ENCODE measurements around the gene TNFRSF12A.

The TNFRSF12A gene

DNA sequence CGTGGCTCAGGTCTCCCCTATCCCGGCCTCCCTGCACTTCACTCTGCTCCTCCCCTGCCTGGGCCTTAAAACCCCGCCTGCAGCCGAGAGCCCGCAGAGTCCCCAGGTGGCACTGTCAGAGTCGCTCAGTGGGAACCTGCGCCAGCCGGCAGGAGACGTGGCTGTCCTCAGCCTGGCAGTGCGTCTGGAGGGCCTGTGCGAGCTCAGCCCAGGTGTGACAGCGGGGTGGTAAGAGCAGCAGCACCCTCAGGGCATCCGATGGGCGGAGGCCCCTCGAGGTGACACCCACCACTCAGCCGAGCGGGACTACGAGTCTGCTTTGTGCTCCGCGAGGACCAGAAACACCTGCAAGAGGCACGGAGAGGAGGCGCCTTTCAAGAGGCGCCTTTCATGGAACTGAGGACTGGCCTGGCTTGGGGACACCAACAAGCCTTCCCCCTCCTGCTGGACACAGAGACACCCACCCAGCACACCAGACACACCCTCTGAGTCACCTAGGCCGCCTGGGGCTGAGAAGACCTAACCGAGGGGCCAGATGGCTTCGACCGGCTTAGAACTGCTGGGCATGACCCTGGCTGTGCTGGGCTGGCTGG lies 7.2 kb upstream of the TNFRSF12A start, which contains the start of gene CLDN9:
CLDN9 (plus strand) TSS at position 96 of the 593 bp plus-strand sequence; CDS start at position 536, 440 bp downstream.
- DNase-seq: no peak

DNA sequence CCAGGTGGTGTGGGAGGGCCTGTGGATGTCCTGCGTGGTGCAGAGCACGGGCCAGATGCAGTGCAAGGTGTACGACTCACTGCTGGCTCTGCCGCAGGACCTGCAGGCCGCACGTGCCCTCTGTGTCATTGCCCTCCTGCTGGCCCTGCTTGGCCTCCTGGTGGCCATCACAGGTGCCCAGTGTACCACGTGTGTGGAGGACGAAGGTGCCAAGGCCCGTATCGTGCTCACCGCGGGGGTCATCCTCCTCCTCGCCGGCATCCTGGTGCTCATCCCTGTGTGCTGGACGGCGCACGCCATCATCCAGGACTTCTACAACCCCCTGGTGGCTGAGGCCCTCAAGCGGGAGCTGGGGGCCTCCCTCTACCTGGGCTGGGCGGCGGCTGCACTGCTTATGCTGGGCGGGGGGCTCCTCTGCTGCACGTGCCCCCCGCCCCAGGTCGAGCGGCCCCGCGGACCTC lies 6.6 kb upstream of the TNFRSF12A start:
- DNase-seq: no peak

DNA sequence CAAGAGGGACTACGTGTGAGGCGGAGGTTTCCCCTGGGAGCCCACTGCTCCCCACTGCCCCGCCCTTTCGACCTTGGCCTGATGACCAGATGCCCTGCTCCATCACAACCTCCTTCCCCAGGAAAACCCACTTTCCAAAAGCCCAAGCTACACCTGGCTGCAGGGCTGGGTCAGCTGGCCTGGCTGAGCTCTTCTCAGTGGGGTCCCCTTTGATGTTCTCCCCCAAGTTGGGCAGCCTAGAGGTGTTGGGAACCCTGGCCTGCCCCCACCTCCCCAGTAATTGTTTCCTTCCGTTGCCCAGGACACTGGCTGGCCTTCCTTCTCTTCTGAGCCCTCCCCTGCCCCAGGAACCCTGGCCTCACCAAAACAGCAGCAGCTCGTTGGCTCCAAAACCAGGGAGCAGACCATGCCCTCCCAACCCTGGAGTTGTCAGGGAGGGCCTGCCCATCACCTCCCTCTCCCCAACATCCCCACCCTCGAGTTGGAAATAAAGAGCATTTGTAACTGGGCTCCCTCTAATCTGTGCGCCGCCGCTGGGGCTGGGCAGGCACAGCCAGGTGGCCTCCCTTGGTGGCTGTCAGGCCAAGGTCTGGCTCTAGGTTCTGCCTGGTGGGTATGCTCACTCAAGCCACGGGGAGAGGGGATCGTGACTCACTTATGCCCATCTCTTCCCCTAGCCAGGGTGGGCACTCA lies 6.0 kb upstream of the TNFRSF12A start:
- DNase-seq: no peak

DNA sequence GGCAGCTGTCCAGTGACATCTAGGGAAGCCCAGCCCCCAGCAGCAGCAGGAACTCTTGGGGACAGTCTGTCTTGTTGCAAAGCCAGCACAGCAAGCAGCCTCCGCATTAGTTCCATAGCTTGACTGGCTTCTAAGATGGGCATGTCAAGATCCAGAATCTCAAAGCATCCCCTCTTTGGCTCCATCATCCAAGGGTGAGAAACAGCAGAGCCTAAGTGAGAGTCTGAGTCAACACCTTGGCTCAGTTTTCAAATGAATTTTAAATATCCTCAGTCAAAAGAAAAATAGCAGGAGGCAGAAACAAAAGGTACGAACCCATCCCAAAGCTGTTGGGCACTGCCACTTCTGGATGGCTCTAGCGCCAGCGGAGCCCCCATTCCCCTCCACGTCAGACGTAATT lies 5.2 kb upstream of the TNFRSF12A start:
- no peak for DNase-seq

DNA sequence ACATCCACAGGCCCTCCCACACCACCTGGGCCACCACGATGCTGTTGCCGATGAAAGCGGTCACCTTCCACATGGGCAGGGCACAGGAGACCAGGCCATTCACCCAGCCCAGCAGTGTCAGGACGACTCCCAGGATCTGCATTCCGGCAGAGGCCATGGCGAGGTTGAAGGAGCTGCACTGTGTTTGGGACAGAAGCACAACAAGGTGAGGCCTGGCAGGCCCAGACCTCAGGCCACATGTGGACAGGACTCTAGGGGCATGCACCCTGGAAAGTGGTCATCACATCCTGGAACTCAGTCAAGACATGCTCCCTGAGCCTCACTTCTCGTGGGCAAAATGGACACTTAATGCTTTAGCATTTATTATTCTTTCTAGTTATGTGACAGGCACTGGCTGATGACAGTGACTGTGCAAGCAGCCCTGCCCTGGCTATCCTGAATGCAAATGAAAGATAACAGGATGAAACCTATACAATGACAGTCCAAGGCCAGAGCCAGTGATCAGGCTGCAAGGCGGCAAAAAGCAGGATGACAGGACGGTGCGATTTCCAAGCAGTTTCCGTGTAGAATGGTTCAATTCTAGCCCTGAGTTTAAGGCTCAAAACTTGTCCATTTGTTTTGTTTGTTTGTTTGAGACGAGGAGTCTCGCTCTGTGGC lies 4.2 kb upstream of the TNFRSF12A start:
- DNase-seq: no peak

DNA sequence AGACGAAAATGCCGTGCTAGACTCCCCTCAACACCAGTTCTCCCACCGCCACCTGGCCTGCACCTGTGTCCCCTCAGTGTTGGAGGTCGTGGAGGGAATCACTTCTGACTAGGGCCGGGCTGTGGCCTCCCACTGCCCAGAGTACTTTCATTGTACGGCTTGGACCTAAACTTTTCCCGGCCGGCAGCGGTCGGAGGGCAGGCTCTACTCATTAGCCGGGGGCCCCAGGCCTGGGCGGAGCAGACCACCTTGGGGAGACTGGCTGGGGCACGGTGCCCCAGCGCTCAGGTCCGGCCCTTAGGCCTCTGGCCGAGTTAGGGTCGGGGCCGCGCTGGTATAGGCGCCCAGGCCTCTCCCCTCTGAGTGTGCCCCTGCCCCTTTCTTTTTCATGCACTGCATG lies 2.8 kb upstream of the TNFRSF12A start:
- DNase-seq: no peak

DNA sequence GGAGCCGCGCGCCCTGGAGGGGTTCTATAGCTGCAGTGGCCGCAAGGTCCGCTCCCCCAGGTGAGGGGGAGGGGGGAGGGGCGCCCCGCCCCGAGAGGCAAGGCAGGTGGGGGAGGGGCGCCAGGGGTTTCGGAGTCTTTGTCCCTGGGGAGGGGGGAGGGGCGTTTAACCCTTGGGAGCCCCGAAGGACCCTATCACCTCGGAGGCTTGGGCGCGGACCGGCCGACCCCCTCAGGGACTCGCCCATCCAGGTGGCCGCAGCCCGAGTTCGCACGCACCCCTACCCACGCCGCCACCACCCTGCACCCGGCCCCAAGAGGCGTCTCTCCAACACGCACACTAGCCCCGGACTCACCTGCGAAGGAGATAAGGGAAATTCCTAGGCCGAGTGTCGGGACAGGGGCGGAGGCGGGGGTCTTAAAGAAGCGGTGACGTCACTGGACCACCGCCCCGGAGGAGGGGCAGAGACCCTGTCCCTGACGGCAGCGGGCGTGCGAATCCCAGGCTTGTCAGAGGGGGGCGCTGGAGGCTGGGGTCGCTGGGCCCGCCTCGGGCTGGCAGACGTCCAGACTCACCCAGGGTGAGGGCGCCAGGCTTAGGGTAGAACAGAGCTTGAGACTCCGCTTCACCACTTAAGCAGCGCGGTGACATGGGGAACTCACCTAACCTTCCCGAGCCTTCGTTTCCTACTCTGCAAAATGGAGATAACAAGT lies 2.2 kb upstream of the TNFRSF12A start, which contains the start of gene CLDN6:
CLDN6 (minus strand) TSS at position 390 of the 713 bp plus-strand sequence. CDS start 2,162 bp downstream, outside the sequence.
- no peak for DNase-seq

DNA sequence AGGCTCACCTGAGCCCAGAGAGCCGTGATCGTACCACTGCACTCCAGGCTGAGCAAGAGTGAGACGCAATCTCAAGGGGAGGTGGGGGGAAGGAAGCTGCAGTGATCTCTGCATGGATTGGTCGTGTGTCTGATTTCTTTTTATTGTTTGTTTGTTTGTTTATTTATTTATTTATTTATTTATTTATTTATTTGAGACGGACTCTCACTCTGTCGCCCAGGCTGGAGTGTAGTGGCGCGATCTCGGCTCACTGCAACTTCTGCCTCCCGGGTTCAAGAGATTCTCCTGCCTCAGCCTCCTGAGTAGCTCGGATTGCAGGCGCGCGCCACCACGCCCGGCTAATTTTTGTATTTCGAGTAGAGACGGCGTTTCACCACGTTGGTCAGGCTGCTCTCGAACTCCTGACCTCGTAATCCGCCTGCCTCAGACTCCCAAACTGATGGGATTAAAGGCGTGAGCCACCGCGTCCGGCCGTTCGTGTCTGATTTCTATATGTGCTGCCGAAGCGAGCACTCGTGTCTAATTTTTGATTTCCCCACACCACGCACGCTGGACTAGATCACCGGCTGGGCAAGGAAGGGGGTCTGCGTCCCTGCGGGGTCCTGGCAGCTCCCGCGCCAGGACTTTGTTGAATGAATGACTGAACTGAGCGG lies 448 bp upstream of the TNFRSF12A start:
- no peak for DNase-seq

DNA sequence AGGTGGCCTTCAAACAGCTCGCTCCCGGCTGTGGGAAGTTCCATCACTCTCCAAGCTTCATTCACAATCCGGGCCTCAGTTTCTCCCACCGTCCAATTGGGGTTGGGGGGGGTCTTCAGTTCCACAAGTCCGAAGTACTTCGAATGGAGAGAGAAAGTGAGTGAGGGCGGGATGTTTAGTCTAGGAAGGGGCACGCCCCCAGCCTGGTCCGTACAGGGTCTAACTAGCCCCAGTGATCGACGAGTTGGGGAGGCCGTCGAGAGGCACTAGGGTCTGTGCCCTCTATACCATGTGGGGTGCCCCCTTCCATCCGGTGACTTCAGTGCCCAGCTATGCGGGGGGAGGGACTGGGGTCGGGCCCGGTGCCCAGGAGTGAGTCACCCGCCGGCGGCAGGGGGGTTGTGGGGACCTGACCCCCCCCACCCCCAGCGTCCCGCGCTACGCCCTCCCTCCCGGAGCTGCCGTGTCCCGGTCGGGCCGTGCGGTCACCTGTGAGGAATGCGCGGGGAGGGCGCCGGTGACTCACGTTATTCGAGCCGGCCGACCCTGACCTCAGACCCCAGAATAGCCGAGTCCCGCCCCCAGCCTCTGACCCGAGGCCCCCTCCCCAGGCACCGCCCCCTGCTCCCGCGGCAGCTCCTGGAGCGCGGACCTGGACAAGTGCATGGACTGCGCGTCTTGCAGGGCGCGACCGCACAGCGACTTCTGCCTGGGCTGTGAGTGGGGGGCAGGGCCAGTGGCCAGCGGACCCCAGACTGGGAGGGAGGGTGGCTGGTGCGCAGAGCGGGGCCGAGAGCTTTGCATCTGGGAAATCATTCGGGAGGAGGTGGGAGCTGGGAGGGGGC lies 658 bp downstream of the TNFRSF12A start:
- DNase-seq: peak; percentile 63 to 69

DNA sequence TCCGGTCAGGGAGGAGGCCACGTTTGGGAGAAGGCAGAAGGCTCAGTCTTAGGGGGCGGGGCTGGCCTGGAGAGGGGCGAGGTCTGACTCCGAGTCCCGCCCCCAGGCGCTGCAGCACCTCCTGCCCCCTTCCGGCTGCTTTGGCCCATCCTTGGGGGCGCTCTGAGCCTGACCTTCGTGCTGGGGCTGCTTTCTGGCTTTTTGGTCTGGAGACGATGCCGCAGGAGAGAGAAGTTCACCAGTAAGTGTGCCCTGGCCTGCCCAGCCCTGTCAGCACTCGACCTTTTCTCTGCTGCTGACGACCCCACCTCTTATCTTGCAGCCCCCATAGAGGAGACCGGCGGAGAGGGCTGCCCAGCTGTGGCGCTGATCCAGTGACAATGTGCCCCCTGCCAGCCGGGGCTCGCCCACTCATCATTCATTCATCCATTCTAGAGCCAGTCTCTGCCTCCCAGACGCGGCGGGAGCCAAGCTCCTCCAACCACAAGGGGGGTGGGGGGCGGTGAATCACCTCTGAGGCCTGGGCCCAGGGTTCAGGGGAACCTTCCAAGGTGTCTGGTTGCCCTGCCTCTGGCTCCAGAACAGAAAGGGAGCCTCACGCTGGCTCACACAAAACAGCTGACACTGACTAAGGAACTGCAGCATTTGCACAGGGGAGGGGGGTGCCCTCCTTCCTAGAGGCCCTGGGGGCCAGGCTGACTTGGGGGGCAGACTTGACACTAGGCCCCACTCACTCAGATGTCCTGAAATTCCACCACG lies 1.5 kb downstream of the TNFRSF12A start:
- DNase-seq: peak; percentile 89 to 91

DNA sequence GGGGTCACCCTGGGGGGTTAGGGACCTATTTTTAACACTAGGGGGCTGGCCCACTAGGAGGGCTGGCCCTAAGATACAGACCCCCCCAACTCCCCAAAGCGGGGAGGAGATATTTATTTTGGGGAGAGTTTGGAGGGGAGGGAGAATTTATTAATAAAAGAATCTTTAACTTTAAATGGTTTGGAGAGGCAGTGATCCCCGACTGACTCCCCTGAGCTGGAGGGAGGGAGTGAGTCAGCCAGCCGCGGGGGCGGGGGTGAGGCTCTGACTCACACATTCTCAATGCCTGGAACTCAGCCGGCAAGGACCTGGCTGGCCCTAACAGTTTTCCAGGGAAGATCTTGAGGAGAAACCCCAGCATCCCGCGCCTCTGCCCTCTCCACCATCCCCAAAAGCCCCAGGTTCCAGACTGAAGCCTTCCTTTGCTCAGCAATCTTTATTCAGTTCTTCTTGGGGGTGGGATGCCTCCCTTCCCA lies 2.1 kb downstream of the TNFRSF12A start:
- DNase-seq: peak; percentile 94

DNA sequence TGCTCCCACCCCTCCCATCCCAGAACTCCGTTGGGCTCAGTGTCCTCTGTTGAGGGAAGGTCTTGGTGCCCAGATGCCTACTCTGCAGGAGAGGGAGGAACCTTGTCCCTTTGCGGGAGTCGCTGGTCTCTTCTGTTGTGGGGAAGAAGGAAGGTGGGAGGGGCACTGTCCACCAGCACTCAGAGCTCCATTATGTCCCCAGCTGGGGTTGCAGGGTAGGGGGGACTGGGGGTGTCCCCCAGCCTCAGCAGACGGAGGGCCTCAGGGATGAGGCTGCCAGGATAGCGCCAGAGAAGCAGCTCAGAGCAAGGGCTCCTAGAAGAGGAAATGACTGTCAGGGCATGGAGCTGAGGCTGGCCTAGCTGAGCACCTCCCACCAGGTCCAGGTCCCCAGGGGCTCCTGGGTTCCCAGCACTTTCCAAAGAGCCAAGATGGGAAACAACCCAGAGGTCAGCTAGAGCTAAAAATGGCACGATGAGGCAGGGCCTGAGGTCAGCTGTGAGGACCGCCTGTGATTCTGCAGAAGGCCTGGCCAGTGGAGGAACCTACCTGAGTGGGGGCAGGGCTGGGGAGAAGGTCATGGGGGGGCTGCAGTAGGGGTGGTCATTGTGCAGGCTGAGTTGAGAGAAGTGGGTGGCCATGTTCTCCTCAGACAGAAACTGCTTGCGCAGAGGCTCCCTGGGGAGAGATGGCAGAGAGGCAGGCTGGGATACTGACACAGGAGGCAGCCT lies 2.7 kb downstream of the TNFRSF12A start:
- DNase-seq: no peak

DNA sequence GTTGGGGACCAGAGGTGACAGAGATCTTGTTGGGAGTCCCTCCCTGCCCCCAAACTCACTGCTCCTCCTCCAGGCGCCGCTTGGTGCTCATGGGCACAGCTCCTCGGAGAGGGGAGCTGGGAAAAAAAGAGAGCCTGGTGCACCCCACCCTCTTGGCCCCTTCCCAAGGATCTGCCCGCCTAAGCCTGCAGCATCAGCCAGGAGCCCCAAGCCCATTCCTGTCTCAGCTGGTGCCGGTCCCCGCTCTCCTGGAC lies 3.2 kb downstream of the TNFRSF12A start:
- no peak for DNase-seq

DNA sequence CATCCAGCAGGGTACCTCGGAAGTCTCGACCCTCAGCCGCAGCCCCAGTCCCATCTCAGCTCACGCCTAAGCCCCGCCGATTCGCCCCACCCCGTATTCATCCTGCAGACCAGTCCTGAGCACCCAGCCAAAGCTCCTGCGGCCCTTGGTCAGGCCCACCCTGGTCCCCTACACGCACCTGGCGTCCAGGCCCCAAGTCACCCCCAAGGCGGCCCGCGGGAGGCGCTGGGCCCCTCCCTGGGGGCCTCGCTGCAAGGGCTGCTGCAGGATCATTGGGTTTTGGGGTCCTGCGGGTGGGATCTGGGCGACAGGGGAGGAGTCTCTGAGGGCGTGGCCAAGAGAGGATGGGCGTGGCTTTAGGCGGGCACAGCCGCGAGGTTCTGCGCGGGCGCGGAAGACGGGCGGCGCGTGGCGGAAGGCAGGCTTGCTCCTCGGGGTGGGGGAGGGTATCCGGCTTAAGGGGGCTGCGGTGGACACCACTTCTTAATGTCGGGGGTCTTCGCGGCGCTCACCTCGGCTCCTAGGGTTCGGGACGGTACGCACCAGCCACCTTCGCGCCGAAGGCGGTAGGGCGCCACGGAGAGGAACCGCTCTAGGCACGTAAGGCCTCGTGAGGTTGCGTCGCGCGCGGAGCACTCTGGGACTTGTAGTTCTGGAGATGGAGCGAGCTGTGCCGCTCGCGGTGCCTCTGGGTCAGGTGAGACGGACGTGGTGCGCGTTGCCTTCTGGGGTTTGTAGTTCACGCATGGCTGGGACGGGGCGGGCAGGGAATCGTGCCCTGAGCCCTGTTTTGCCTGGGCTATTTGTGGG lies 3.7 kb downstream of the TNFRSF12A start, which contains the start of the genes HCFC1R1 and THOC6:
HCFC1R1 (minus strand) TSS at position 274 of the 810 bp plus-strand sequence; CDS start at position 273, 1 bp downstream.
THOC6 (plus strand) TSS at position 367 of the 810 bp plus-strand sequence; CDS start at position 659, 292 bp downstream.
- DNase-seq: peak; percentile 95 to 96

DNA sequence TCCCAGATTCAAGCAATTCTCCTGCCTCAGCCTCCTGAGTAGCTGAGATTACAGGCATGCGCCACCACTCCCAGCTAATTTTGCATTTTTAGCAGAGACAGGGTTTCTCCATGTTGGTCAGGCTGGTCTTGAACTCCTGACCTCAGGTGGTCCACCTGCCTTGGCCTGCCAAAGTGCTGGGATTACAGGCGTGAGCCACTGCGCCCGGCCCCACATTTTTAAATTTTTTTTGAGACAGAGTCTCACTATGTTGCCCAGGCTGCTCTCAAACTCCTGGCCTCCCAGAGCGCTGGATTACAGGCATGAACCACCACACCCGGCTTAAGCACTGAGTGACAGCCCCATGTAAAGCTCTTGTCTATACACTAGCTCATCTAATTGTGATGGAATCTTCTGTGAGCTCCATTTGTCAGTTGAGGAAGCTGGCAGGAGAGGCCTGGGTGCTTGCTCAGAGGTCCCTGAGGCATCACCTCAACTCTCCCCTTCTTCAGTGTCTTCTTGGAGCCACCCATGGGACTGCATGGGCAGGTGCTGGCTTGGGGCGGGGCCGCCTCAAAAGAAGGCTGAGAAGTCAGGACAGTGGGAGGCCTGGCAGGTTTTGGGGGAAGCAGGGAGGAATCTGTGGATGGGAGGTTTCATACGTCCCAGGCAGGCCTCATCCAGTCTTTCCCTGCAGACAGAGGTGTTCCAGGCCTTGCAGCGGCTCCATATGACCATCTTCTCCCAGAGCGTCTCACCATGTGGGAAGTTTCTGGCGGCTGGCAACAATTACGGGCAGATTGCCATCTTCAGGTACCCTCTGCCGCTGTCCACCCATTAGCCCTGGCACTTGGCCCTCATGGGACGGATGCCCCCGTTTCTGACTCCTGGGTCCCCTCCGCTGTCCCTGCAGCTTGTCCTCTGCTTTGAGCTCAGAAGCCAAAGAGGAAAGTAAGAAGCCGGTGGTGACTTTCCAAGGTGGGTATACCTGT lies 5.1 kb downstream of the TNFRSF12A start:
- DNase-seq: no peak

DNA sequence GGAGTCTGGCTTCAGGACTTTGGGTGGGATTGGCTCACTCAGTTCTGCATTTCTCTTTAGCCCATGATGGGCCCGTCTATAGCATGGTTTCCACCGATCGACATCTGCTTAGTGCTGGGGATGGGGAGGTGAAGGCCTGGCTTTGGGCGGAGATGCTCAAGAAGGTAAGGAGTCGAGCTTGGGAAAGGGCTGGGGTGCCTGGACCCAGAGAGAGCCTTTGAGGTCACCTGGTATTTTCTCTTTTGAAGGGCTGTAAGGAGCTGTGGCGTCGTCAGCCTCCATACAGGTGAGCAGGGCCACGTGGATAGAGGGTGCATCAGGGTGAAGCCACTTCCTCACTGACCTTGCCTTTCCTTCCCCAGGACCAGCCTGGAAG lies 5.8 kb downstream of the TNFRSF12A start:
- DNase-seq: no peak

DNA sequence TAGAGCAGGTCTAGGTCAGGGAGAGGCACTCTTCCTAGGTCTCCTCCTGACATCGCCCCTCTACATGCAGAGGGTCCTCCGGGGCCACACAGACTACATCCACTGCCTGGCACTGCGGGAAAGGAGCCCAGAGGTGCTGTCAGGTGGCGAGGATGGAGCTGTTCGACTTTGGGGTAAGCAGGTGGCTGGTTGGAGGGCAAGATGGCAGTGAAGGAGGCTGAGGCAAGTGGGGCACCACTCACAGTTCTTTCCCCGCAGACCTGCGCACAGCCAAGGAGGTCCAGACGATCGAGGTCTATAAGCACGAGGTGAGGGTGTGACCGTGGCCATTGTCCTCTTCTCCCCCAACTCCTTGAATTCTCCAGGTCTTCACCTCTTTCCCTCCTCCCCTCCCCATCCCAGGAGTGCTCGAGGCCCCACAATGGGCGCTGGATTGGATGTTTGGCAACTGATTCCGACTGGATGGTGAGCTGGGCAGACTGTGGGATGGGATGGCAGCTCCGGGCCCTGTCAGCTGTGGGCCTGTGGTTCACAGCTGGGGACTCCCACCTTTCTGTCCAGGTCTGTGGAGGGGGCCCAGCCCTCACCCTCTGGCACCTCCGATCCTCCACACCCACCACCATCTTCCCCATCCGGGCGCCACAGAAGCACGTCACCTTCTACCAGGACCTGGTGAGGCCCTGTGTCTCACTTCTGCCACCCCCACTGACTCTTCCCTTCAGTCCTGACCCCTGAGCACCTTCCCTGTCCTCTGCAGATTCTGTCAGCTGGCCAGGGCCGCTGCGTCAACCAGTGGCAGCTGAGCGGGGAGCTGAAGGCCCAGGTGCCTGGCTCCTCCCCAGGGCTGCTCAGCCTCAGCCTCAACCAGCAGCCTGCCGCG lies 6.7 kb downstream of the TNFRSF12A start:
- DNase-seq: no peak
